ENCODE data around the gene CERS6.
"Not testable (repeated sequence)": the region's sequence is repeated elsewhere in the genome, so short reads cannot be mapped to it uniquely, and the experiment has no call there.

Gene CERS6

GRCh38 chr2:168466834-168467565 lies 10.9 kb downstream of the CERS6 start:
- in situ Hi-C loops (cut with MboI; ENCODE audit: low sequenced_read_pairs), result no loop called here

- in situ Hi-C loops (cut with MboI; ENCODE audit: low sequenced_read_pairs), result no loop called here
Measured at GRCh38 chr2:168467729-168468128, 11.7 kb downstream of the CERS6 start.

DNA sequence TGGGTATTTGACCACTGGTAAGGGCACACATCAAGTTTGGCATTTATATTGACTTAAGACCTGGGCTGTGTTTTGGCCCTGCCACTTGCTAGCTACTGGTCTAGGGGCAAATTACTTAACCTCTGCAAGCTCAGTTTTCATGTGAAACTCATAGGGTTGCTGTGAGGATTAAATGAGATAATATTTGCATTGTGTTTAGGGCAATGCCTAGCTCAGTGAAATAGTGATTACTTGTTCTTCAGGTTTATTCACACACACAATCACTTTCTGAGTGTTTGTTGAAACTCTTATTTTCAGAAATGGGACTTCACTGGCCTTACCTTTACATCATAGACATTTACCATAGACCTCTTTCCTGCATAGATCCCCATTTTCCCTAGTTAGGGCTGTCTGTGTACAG lies 12.3 kb downstream of the CERS6 start:
- in situ Hi-C loops (cut with MboI; ENCODE audit: low sequenced_read_pairs), result no loop called here

GRCh38 chr2:168469281-168469988 lies 13.4 kb downstream of the CERS6 start:
- in situ Hi-C loops (cut with MboI; ENCODE audit: low sequenced_read_pairs), result no loop called here

DNA sequence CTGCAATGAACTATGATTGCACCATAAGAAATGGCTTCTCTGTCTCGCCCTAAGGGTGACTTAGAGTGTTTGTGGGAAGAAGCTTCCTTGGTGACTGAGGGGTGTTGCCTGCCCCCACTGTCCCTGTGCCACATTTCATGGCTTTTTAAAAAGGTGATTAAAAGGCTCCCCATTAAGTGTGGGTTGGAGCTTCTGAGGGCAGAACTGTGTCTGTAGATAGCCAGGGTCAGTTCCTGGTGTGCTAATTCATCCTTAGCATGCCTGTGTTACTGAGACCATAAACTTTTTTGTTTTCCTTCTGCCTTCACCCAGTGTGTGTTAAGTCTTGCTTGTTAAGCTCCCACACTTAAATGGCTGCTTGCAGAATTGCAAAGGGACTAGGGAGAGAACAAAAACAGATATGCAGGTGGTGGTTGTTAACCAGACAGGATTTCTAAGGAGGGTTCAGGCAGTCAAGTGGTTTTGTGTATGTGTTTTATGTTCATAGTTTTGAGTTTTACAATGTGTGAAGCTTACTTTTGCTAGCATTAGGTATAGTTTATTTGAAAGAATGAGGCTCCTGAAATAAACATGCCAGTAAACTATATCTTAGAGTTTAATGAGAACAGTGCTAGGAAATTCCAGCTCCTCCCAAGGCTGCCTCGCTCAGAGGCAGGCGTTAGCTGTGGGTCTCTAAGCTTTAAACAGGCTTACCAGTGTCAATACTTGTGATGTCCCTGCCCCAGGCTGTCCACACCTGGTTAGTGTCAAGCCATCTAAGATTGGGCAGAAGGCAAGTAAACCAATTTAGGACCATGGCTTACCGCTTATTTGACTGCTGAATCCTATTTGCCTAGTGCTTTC lies 14.5 kb downstream of the CERS6 start:
- in situ Hi-C loops (cut with MboI; ENCODE audit: low sequenced_read_pairs), result no loop called here

- in situ Hi-C loops (cut with MboI; ENCODE audit: low sequenced_read_pairs), result no loop called here
Measured at GRCh38 chr2:168471163-168471475, 15.0 kb downstream of the CERS6 start.

DNA sequence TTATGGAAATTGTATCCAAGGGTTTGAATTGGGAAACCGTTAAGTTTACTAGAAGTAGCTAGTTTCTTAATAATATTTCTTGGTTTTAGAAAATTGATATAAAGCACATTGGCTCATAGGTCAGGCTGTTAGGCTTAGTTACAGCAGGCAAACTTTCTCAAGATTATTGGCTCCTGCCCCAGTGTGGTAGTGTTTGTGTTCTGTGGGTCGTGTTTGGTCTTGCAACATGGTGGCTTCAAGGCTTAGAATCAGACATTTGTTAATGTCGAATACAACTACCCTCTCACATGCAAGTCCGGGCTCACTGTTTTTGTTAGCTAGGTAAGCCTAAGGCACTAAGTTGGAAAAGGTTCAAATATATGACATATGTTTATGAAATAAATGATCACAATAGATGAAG lies 19.6 kb downstream of the CERS6 start:
- in situ Hi-C loops (cut with MboI; ENCODE audit: low sequenced_read_pairs), result no loop called here

GRCh38 chr2:168478206-168478605 lies 22.1 kb downstream of the CERS6 start:
- in situ Hi-C loops (cut with MboI; ENCODE audit: low sequenced_read_pairs), result no loop called here

- in situ Hi-C loops (cut with MboI; ENCODE audit: low sequenced_read_pairs), result no loop called here
Measured at GRCh38 chr2:168480356-168480755, 24.3 kb downstream of the CERS6 start.

- in situ Hi-C loops (cut with MboI; ENCODE audit: low sequenced_read_pairs), result no loop called here
Measured at GRCh38 chr2:168480825-168481585, 24.9 kb downstream of the CERS6 start.

DNA sequence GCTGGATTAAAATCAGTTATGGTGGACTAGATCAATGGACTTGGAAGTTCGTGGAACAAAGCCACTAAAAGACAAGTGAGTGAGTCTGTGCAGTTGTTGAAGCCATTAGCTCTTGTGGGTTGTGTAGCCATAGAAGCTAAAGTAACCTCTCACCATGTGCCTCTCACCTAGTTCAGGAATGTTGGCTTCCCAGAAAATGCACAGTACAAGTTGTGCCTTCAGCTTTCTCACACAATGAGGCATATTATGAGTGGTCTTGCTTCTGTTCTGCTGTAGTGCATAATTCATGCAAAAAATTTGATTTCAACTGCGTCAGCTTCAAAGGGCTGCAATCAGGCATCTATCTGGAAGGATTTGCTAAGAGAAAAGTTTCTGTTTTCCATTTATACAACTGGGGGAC lies 26.2 kb downstream of the CERS6 start:
- in situ Hi-C loops (cut with MboI; ENCODE audit: low sequenced_read_pairs), result no loop called here

GRCh38 chr2:168482952-168483831 lies 27.1 kb downstream of the CERS6 start:
- in situ Hi-C loops (cut with MboI; ENCODE audit: low sequenced_read_pairs), result no loop called here

- in situ Hi-C loops (cut with MboI; ENCODE audit: low sequenced_read_pairs), result no loop called here
Measured at GRCh38 chr2:168486477-168486876, 30.4 kb downstream of the CERS6 start.

GRCh38 chr2:168490015-168490874 lies 34.2 kb downstream of the CERS6 start:
- in situ Hi-C loops (cut with MboI; ENCODE audit: low sequenced_read_pairs), result no loop called here

DNA sequence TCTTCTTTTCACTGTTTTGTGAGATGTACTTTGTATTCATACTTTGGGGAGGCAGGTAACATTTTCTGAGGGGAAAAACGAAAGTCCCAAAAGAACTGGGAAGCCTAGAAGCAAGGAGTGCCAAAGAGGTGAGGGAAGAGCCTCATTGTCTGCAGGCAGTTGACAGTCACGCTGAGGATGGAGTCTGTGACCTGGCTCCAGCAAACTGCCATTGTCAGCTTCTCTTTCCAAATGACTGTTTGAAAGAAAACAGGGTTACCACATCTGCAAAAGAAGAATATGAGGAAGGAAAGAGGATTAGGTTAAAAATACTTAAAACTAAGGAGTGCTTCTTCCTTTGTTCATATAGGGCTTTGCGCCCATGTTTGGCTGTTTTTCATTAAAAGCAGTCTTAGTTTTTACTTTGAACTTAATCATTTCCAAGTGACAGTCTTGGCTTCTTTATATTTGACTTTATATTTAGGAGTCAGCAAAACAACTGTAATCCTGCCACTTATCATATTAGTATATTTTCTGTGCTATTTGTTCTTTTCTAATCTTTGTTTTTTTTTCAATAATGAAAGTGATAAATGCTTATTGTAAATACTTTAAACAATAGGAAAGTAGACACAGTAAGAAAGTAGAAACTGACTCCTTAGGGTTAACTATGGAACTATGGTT lies 35.0 kb downstream of the CERS6 start:
- in situ Hi-C loops (cut with MboI; ENCODE audit: low sequenced_read_pairs), result no loop called here

- in situ Hi-C loops (cut with MboI; ENCODE audit: low sequenced_read_pairs), result not testable (repeated sequence)
Measured at GRCh38 chr2:168491728-168492127, 35.7 kb downstream of the CERS6 start.

- in situ Hi-C loops (cut with MboI; ENCODE audit: low sequenced_read_pairs), result not testable (repeated sequence)
Measured at GRCh38 chr2:168493219-168493618, 37.1 kb downstream of the CERS6 start.

GRCh38 chr2:168494190-168494711 lies 38.2 kb downstream of the CERS6 start:
- in situ Hi-C loops (cut with MboI; ENCODE audit: low sequenced_read_pairs), result no loop called here
